OCI-LY1 (cell line): ENCODE data around the gene NEK5.

ENCODE experiments used
- EZH2 ChIP-seq: fragments of 200-600 bp; sonication (generic), shearing (Covaris generic); IDR thresholded peaks from 2 replicates; pipeline ENCODE4 v1.8.0; 2017; ENCODE audit warnings: borderline replicate concordance, mixed run types, mild to moderate bottlenecking, antibody characterized with exemption, low read length, moderate library complexity, mixed read lengths
- TF ChIP-seq, protein P1 (sequence below): fragments of 200-600 bp; sonication (generic), shearing (Covaris generic); IDR thresholded peaks from 2 replicates; pipeline ENCODE4 v1.5.1; 2017; ENCODE audit warnings: mild to moderate bottlenecking, antibody characterized with exemption, low read length, moderate library complexity, mixed read lengths

DNA sequence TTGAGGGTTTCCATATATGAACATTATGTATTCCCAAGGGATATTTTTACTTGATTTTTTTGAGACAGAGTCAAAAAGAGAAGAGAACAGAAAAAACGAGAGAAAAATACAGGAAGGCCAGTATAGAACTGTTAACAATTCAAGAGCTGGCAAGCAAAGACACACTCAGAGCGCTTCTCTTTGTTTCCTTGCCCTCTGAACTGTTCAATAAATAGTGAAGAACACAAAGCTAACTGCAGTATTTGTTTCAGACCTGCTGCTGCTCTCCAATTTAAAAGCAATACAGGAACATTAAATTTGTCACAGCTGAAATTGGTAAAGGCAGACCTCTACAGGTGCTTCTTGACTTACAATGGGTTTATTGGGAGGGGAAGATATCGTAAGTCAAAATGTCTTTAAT, 44.5 kb upstream of the NEK5 start:
- TF ChIP-seq, protein P1, sequence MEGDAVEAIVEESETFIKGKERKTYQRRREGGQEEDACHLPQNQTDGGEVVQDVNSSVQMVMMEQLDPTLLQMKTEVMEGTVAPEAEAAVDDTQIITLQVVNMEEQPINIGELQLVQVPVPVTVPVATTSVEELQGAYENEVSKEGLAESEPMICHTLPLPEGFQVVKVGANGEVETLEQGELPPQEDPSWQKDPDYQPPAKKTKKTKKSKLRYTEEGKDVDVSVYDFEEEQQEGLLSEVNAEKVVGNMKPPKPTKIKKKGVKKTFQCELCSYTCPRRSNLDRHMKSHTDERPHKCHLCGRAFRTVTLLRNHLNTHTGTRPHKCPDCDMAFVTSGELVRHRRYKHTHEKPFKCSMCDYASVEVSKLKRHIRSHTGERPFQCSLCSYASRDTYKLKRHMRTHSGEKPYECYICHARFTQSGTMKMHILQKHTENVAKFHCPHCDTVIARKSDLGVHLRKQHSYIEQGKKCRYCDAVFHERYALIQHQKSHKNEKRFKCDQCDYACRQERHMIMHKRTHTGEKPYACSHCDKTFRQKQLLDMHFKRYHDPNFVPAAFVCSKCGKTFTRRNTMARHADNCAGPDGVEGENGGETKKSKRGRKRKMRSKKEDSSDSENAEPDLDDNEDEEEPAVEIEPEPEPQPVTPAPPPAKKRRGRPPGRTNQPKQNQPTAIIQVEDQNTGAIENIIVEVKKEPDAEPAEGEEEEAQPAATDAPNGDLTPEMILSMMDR, result no peak
- TF ChIP-seq EZH2, result no peak
